Measurements from ENCODE around the gene RAET1E.

DNA sequence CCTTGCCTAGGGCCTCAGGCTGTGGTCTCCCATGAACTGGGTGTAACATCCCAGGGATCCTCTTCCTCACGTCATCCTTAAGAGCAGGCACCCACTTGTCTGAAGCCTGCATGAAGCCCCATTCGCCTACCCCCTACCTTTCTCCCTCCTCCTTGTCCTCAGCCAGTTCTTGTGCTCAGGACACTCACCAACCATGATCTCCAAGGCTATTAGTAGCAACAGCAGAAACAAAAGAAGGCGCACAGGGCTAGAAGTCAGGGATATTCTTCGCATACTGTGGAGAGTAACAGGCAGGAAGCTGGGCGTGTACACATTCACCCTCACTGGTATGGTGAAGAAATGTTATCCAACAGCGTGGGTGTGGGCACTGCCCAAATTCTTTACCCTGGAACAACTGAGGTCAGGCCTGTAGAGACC, 7.3 kb downstream of the RAET1E start:
- TF ChIP-seq ZNF274 (IDR thresholded peaks at IDR 0.05; ENCODE audit: low read depth, low read length), result no peak
- TF ChIP-seq YY1 (IDR thresholded peaks at IDR 0.05; ENCODE audit: insufficient read depth, insufficient read length), result no peak

All from NT2/D1 (cell line).